ENCODE data around the gene UQCRFS1. TPM values are rescaled to one million over a fixed set of nuclear protein-coding genes. Genes with fewer than 3 reads are reported as not detected.
"Not testable (repeated sequence)": the region's sequence is repeated elsewhere in the genome, so short reads cannot be mapped to it uniquely, and the experiment has no call there.

Gene UQCRFS1
- total RNA-seq, 1 donor from 2014 or later: 24.9 TPM

DNA sequence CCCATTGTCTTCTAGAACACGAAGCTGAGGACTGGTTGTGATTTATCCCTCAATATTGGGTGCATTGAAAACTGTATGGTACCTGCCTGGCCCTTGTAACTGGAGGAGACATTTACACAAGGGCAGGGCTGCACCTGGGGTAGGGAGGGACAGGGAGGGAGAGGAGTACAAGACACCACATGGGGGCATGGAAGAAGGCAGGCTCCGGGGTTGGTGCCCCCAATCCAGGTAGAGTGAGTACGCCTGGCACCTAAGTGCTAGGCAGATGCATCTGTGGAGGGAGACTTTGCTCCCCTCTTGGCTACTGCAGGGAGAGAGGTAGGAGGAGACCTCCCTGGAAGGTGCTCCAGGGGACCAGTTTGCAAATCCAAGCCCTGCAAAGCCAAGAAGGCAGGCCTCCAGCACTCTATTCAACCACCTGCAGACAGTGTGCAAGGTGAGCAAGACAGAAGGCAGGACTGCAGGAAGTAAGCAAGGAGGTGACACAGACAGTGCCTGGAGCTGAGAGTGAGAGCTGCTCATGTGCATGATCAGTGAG lies 19.4 kb upstream of the UQCRFS1 start:
- Mint-ChIP-seq H3K36me3 (no peaks in the 10 kb centered on the region), H3K4me3 (no peak overlapping the region), H3K27ac (no peak overlapping the region), H3K4me1 (no peaks in the 10 kb centered on the region), H3K9me3 (no peaks in the 10 kb centered on the region), H3K27me3 (ENCODE audit: low read depth) (peaks cover 4% of the 10 kb centered on the region)
- no peak for DNase-seq (ENCODE audit: low spot score in 2 of 2, unreplicated experiment in 2 of 2)
- TF ChIP-seq, protein P1, sequence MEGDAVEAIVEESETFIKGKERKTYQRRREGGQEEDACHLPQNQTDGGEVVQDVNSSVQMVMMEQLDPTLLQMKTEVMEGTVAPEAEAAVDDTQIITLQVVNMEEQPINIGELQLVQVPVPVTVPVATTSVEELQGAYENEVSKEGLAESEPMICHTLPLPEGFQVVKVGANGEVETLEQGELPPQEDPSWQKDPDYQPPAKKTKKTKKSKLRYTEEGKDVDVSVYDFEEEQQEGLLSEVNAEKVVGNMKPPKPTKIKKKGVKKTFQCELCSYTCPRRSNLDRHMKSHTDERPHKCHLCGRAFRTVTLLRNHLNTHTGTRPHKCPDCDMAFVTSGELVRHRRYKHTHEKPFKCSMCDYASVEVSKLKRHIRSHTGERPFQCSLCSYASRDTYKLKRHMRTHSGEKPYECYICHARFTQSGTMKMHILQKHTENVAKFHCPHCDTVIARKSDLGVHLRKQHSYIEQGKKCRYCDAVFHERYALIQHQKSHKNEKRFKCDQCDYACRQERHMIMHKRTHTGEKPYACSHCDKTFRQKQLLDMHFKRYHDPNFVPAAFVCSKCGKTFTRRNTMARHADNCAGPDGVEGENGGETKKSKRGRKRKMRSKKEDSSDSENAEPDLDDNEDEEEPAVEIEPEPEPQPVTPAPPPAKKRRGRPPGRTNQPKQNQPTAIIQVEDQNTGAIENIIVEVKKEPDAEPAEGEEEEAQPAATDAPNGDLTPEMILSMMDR (IDR thresholded peaks at IDR 0.05; ENCODE audit: unreplicated experiment): no peak

GRCh38 chr19:29231306-29231705 lies 18.4 kb upstream of the UQCRFS1 start:
- H3K4me1 Mint-ChIP-seq; H3K27ac Mint-ChIP-seq; H3K36me3 Mint-ChIP-seq; DNase-seq (ENCODE audit: low spot score in 2 of 2, unreplicated experiment in 2 of 2); H3K4me3 Mint-ChIP-seq; H3K9me3 Mint-ChIP-seq; H3K27me3 Mint-ChIP-seq (ENCODE audit: low read depth): not testable (repeated sequence)

- Mint-ChIP-seq H3K36me3 (no peaks in the 10 kb centered on the region), H3K4me1 (peaks cover 14% of the 10 kb centered on the region)
Measured at GRCh38 chr19:29217616-29218015, 4.7 kb upstream of the UQCRFS1 start.

GRCh38 chr19:29216021-29216420 lies 3.1 kb upstream of the UQCRFS1 start:
- H3K27me3 Mint-ChIP-seq (ENCODE audit: low read depth): peaks cover 37% of the 10 kb centered on the region
- TF ChIP-seq, protein P1 (IDR thresholded peaks at IDR 0.05; ENCODE audit: unreplicated experiment): no peak
- peaks cover 24% of the 10 kb centered on the region for H3K4me1 Mint-ChIP-seq
- no peak for DNase-seq (ENCODE audit: low spot score in 2 of 2, unreplicated experiment in 2 of 2)
- H3K9me3 Mint-ChIP-seq: peaks cover 4% of the 10 kb centered on the region
- no peak overlapping the region for H3K4me3 Mint-ChIP-seq
- H3K27ac Mint-ChIP-seq: no peak overlapping the region
- H3K36me3 Mint-ChIP-seq: peaks cover 4% of the 10 kb centered on the region

More at GRCh38 chr19:29217616-29218015, 4.7 kb upstream of the UQCRFS1 start:
- Mint-ChIP-seq H3K4me3 (no peak overlapping the region), H3K27ac (no peak overlapping the region), H3K9me3 (no peaks in the 10 kb centered on the region), H3K27me3 (ENCODE audit: low read depth) (peaks cover 53% of the 10 kb centered on the region)
- TF ChIP-seq, protein P1 (IDR thresholded peaks at IDR 0.05; ENCODE audit: unreplicated experiment): no peak
- DNase-seq (ENCODE audit: low spot score in 2 of 2, unreplicated experiment in 2 of 2): no peak

- peaks cover 4% of the 10 kb centered on the region for H3K9me3 Mint-ChIP-seq
- H3K36me3 Mint-ChIP-seq: peaks cover 4% of the 10 kb centered on the region
- TF ChIP-seq, protein P1 (IDR thresholded peaks at IDR 0.05; ENCODE audit: unreplicated experiment): no peak
- no peak for DNase-seq (ENCODE audit: low spot score in 2 of 2, unreplicated experiment in 2 of 2)
- H3K27ac Mint-ChIP-seq: no peak overlapping the region
- peaks cover 31% of the 10 kb centered on the region for H3K27me3 Mint-ChIP-seq (ENCODE audit: low read depth)
- peaks cover 24% of the 10 kb centered on the region for H3K4me1 Mint-ChIP-seq
- H3K4me3 Mint-ChIP-seq: no peak overlapping the region
Measured at GRCh38 chr19:29215322-29215845, 2.4 kb upstream of the UQCRFS1 start.

- peak overlapping the region; percentile 20 for H3K4me3 Mint-ChIP-seq
- H3K4me1 Mint-ChIP-seq: peaks cover 29% of the 10 kb centered on the region
- peaks cover 28% of the 10 kb centered on the region for H3K27me3 Mint-ChIP-seq (ENCODE audit: low read depth)
- peaks cover 4% of the 10 kb centered on the region for H3K36me3 Mint-ChIP-seq
- H3K9me3 Mint-ChIP-seq: peaks cover 4% of the 10 kb centered on the region
- no peak for DNase-seq (ENCODE audit: low spot score in 2 of 2, unreplicated experiment in 2 of 2)
- TF ChIP-seq, protein P1 (IDR thresholded peaks at IDR 0.05; ENCODE audit: unreplicated experiment): no peak
- no peak overlapping the region for H3K27ac Mint-ChIP-seq
Measured at GRCh38 chr19:29214411-29214810, 1.5 kb upstream of the UQCRFS1 start.

Data from mesothelial cell of epicardium (in vitro differentiated cells).